Stimulated activated CD4-positive, alpha-beta T cell treated with anti-CD3 and anti-CD28 coated beads, Interleukin-1b, Interleukin-23, amount 100 ng/mL, for 1 hour (primary cell): ENCODE data around the gene NEU1.
"Not testable (repeated sequence)": the region's sequence is repeated elsewhere in the genome, so short reads cannot be mapped to it uniquely, and the experiment has no call there.

Experiments
- DNase-seq, 2 donors: peaks; one replicate each; pipeline ENCODE4 v3.0.0-alpha.2; 2020; ENCODE audit warnings: low read depth in 2 of 2

Gene NEU1

DNA sequence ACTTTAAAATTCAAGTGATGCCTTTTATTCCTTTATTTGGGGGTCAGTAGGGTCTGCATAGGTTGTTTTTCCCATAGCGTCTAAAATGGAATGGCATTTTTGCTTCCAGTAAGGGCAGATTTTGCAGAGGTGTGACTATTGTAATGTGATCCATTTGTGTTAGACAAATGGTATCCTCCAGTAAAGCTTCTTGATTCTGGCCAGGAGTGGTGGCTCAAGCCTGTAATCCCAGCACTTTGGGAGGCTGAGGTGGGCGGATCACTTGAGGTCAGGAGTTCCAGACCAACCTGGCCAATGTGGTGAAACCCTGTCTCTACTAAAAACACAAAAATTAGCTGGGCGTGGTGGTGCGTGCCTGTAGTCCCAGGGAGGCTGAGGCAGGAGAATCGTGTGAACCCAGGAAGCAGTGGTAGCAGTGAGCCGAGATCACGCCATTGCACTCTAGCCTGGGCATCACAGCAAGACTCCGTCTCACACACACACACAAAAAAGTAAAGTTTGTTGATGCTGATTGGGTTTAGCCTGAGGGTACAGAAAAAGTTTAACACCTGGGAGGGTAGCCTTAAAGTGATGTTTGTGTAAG is 44.6 kb downstream of the NEU1 start:
- not testable (repeated sequence) for DNase-seq

DNA sequence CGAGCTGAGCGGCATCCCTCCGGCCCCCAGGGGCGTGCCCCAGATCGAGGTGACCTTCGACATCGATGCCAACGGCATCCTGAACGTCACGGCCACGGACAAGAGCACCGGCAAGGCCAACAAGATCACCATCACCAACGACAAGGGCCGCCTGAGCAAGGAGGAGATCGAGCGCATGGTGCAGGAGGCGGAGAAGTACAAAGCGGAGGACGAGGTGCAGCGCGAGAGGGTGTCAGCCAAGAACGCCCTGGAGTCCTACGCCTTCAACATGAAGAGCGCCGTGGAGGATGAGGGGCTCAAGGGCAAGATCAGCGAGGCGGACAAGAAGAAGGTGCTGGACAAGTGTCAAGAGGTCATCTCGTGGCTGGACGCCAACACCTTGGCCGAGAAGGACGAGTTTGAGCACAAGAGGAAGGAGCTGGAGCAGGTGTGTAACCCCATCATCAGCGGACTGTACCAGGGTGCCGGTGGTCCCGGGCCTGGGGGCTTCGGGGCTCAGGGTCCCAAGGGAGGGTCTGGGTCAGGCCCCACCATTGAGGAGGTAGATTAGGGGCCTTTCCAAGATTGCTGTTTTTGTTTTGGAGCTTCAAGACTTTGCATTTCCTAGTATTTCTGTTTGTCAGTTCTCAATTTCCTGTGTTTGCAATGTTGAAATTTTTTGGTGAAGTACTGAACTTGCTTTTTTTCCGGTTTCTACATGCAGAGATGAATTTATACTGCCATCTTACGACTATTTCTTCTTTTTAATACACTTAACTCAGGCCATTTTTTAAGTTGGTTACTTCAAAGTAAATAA is 45.3 kb downstream of the NEU1 start:
- DNase-seq, result not testable (repeated sequence)

DNA sequence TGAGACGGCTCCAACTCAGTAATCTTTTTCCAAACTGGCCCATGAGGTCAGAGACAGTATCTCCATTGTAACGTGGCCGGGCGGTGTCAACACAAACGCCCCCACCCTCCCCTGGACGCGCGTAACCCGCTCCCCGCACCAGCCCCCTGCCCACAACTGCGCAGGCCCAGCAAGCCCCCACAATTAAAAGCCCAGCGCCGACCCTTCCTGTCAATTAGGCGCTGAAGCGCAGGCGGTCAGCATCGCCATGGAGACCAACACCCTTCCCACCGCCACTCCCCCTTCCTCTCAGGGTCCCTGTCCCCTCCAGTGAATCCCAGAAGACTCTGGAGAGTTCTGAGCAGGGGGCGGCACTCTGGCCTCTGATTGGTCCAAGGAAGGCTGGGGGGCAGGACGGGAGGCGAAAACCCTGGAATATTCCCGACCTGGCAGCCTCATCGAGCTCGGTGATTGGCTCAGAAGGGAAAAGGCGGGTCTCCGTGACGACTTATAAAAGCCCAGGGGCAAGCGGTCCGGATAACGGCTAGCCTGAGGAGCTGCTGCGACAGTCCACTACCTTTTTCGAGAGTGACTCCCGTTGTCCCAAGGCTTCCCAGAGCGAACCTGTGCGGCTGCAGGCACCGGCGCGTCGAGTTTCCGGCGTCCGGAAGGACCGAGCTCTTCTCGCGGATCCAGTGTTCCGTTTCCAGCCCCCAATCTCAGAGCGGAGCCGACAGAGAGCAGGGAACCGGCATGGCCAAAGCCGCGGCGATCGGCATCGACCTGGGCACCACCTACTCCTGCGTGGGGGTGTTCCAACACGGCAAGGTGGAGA is 47.4 kb downstream of the NEU1 start, which contains the start of the genes HSPA1A and HSPA1L:
TSS of gene HSPA1A (plus strand) at position 519 of the 814 bp plus-strand sequence. CDS start at position 733, 214 bp downstream.
TSS of gene HSPA1L (minus strand) at position 259 of the 814 bp plus-strand sequence. CDS start 3,311 bp downstream, outside the sequence.
- no peak for DNase-seq

DNA sequence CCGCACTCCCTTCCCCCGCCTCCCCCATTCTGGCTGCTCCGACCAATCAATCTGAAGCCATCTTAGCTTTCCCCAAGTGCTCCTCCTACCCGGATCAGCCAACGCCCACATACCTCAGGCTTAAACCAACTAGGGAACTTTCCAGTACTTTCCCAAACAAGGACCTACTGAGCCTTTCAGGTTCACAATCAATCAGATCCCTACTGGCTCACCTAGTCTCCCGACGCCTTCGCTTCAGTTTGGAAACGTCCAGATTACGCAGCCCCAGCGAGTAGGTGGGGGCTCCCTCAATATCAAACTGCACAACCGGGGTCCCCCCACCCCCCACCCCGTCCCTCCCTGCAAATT is 48.0 kb downstream of the NEU1 start:
- DNase-seq, result no peak

DNA sequence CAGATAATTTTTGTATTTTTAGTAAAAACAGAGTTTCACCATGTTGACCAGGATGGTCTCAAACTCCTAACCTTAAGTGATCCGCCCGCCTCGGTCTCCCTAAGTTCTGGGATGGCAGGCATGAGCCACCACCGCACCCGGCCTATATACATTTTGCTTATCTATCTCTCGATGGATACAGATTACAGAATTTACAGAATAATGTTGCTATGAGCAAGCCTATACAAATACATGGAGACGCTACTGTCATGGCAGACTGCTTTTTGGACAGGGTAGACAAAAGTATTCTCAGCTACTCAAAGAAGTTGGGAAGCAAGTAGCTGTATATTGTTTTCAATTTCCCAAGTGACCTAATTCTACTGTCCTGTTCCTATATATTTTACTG is 49.2 kb downstream of the NEU1 start:
- no peak for DNase-seq

DNA sequence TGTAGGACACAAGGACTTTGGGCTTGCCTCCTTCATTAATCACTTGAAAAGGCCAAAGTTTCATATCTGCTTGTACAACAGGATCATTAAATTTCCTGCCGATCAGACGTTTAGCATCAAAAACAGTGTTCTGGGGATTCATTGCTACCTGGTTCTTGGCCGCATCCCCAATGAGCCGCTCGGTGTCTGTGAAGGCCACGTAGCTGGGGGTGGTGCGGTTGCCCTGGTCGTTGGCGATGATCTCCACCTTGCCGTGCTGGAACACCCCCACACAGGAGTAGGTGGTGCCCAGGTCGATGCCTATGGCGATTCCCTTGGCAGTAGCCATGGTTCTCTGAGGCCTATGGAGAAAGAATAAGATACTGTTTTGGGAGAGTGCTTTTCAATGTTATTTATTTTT is 51.0 kb downstream of the NEU1 start:
- no peak for DNase-seq

DNA sequence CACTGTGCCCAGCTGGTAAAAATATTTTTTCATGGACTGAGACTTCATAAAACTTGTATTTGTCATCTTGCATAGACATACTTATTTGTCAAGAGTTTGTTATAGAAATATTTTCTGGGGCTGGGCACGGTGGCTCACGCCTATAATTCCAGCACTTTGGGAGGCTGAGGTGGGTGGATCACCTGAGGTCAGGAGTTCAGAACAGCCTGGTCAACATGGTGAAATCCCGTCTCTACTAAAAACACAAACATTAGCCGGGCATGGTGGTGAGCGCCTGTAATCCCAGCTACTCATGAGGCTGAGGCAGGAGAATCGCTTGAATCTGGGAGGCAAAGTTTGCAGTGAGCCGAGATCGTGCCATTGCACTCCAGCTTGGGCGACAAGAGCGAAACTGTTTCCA is 54.0 kb downstream of the NEU1 start:
- not testable (repeated sequence) for DNase-seq
